Neuron (in vitro differentiated cells): ENCODE data around the gene SBK3.
"Not testable (repeated sequence)": the region's sequence is repeated elsewhere in the genome, so short reads cannot be mapped to it uniquely, and the experiment has no call there.

Source experiments
- H2AFZ ChIP-seq: one replicate; pipeline ENCODE4 v1.6.1; 2013; ENCODE audit warnings: low read depth, mild to moderate bottlenecking, inconsistent platforms, low read length, moderate library complexity
- H3K27me3 ChIP-seq: one replicate; pipeline ENCODE4 v1.6.1; 2013; ENCODE audit warnings: low read length; ENCODE audit not compliant: insufficient read depth
- H3K36me3 ChIP-seq: one replicate; pipeline ENCODE4 v1.6.1; 2013; ENCODE audit warnings: low read length; ENCODE audit not compliant: insufficient read depth
- H3K4me1 ChIP-seq: one replicate; pipeline ENCODE4 v1.6.1; 2013; ENCODE audit warnings: low read length; ENCODE audit not compliant: insufficient read depth
- H3K4me3 ChIP-seq: 2 replicates; pipeline ENCODE4 v1.5.1; 2013; ENCODE audit warnings: mild to moderate bottlenecking, low read length, moderate library complexity
- H3K9me3 ChIP-seq: one replicate; pipeline ENCODE4 v1.6.1; 2013; ENCODE audit warnings: low read length

SBK3 gene

GRCh38 chr19:55534280-55534679, 11.1 kb downstream of the SBK3 start:
- H3K4me3 ChIP-seq, H3K4me1 ChIP-seq, H3K27me3 ChIP-seq, H2AFZ ChIP-seq, H3K36me3 ChIP-seq, H3K9me3 ChIP-seq: not testable (repeated sequence)

DNA sequence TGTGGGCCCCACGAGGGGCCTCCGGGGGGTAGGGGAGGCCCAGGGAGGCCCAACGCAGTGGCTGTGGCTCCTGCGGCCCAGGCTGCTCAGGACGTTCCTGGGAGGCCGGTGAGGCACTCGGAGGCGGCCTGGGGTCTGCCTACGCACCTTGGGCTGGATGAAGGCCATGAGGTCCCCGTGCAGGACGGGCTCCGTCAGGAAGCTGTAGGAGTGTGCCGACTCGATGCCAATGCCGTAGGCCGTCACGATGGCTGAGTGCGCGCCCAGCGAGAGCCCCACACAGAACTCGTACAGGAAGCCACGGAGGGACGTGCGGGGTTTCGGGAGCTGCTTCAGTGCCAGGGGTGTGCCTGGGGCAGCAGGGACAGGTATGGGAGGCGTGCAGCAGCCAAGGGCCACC, 14.3 kb downstream of the SBK3 start:
- no peak overlapping the region for H2AFZ ChIP-seq
- peaks cover 4% of the 10 kb centered on the region for H3K4me1 ChIP-seq
- no peaks in the 10 kb centered on the region for H3K9me3 ChIP-seq
- no peak overlapping the region for H3K4me3 ChIP-seq
- H3K36me3 ChIP-seq: no peaks in the 10 kb centered on the region
- H3K27me3 ChIP-seq: no peaks in the 10 kb centered on the region

DNA sequence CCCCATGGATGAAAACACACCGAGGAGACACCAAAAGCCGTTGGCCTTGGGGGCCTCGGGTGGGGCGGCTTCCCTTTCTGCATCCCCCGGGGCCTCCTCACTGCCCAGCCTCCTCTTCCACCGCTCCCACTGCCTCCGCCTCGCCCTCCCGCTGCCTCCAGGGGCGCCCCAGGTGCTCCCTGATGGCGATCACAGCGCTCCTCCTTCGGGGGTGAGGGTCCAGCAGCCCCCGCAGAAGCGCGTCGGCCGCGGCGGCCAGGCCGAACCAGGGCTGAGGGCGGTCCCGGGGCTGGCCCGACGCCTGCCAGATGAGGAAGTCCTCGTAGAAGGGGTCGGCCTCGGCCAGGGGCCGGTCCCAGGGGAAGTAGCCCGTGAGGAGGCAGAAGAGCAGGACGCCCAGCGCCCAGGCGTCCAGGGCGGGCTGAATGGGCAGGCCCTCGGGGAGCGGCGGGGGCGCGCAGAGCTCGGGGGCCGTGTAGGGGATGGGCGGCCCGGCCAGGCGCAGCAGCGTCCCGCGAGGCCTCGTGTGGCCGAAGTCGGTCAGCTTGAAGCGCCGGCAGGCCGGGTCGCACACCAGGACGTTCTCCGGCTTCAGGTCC, 15.6 kb downstream of the SBK3 start:
- Histone ChIP-seq H3K9me3 (no peaks in the 10 kb centered on the region), H3K4me1 (peaks cover 4% of the 10 kb centered on the region)

DNA sequence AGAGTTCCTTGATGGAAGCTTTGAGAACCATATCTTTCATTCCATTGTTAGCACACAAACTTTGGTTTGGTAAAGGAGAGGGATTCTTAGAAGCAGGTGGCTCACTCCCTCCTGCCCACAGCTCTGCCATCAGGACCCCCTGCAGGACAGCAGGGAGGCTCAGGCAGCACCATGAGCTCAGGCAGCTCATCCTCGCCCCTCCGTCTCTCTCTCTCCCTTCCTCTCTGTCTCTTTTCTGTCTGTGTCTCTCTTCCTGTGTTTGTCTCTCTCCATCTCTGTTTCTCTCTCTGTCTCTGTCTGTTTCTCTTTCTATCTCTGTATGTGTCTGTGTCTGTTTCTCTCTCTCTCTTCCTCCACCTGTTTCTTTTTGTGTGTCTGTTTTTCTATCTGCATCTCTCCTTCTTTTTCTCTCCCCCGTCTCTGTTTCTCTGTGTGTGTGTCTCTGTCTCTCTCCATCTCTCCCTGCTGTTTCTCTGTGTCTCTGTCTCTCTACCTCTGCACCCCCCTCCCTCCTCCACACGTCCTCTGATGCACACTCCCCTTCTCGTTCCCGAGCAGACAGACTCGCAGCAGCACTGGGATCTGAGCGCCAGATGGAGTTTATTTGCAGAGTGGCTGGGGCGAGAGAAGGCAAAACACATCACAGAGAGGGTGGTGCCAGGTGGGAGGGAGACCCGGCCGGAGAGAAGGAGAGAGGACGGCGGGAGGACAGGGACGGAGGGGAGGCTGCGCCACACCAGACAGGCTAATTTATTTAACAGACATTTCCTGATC, 17.1 kb downstream of the SBK3 start:
- H3K4me1 ChIP-seq: peaks cover 4% of the 10 kb centered on the region
- no peak overlapping the region for H2AFZ ChIP-seq
- H3K27me3 ChIP-seq: no peaks in the 10 kb centered on the region
- H3K4me3 ChIP-seq: no peak overlapping the region
- no peaks in the 10 kb centered on the region for H3K9me3 ChIP-seq
- no peaks in the 10 kb centered on the region for H3K36me3 ChIP-seq

More for the DNA sequence above, 15.6 kb downstream of the SBK3 start:
- Histone ChIP-seq H3K36me3 (no peaks in the 10 kb centered on the region), H3K27me3 (no peaks in the 10 kb centered on the region), H3K4me3 (no peak overlapping the region), H2AFZ (no peak overlapping the region)

GRCh38 chr19:55527197-55528029, 17.9 kb downstream of the SBK3 start:
- Histone ChIP-seq H3K4me3 (no peak overlapping the region), H3K27me3 (no peaks in the 10 kb centered on the region), H3K9me3 (no peaks in the 10 kb centered on the region), H2AFZ (no peak overlapping the region), H3K36me3 (no peaks in the 10 kb centered on the region), H3K4me1 (peaks cover 4% of the 10 kb centered on the region)

GRCh38 chr19:55526216-55527196, 18.8 kb downstream of the SBK3 start:
- Histone ChIP-seq H2AFZ (no peak overlapping the region), H3K27me3 (no peaks in the 10 kb centered on the region), H3K9me3 (no peaks in the 10 kb centered on the region), H3K4me3 (no peak overlapping the region), H3K4me1 (peaks cover 4% of the 10 kb centered on the region), H3K36me3 (no peaks in the 10 kb centered on the region)

DNA sequence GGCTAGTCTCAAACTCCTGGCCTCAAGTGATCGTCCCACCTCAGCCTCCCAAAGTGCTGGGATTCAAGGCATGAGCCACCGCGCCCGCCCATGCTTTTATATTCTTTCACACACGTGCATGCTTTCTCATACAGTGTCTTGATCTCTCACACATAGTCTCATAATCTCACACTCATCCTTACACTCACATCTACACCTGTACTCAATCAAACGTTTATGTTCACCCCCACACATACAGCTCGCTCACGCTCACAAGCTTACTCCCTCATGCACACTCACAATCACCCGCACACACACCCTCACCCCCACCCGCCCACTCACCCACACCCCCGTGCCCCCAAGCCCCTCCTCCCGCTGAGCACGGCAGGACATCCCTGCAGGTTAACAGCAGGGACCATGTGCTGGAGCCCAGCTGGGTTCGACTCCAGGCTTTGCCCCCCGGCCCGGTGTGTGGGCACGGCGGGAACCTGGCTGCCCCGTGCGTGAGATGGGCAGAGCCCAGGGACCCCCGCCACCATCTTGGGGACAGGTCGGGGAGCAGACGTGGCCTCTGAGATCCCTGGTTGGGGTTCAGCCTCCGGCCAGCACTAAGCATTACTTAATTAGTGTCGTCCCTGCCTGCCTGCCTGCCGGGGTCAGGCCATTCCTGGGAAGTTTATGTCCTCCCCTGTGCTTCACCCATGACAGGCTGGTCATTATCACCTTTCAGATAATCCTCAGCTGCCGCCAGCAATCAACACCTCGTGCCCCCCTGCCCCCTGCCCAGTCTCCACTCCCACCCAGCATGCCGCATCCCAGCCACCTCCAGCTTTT, 19.8 kb downstream of the SBK3 start:
- Histone ChIP-seq H3K36me3 (no peaks in the 10 kb centered on the region), H3K9me3 (no peaks in the 10 kb centered on the region), H3K4me1 (peaks cover 4% of the 10 kb centered on the region)

GRCh38 chr19:55520691-55521292, 24.6 kb downstream of the SBK3 start:
- no peak overlapping the region for H3K4me3 ChIP-seq
- no peak overlapping the region for H2AFZ ChIP-seq
- H3K36me3 ChIP-seq: no peaks in the 10 kb centered on the region
- no peaks in the 10 kb centered on the region for H3K4me1 ChIP-seq
- no peaks in the 10 kb centered on the region for H3K9me3 ChIP-seq
- no peaks in the 10 kb centered on the region for H3K27me3 ChIP-seq

More for the DNA sequence above, 19.8 kb downstream of the SBK3 start:
- no peak overlapping the region for H2AFZ ChIP-seq
- H3K27me3 ChIP-seq: no peaks in the 10 kb centered on the region
- no peak overlapping the region for H3K4me3 ChIP-seq

- Histone ChIP-seq H3K36me3 (no peaks in the 10 kb centered on the region), H3K9me3 (no peaks in the 10 kb centered on the region), H3K27me3 (no peaks in the 10 kb centered on the region), H2AFZ (no peak overlapping the region), H3K4me3 (no peak overlapping the region), H3K4me1 (no peaks in the 10 kb centered on the region)
Observed at GRCh38 chr19:55519451-55520311, 25.7 kb downstream of the SBK3 start.

- no peaks in the 10 kb centered on the region for H3K4me1 ChIP-seq
- no peaks in the 10 kb centered on the region for H3K27me3 ChIP-seq
- H3K36me3 ChIP-seq: no peaks in the 10 kb centered on the region
- H3K9me3 ChIP-seq: no peaks in the 10 kb centered on the region
- no peak overlapping the region for H3K4me3 ChIP-seq
- peak overlapping the region; percentile 31 for H2AFZ ChIP-seq
Observed at GRCh38 chr19:55516878-55517620, 28.3 kb downstream of the SBK3 start.
